HepG2 (cell line): ENCODE measurements around the gene DYDC2.

Experiments used
- ELF4 ChIP-seq: sonication (generic); formaldehyde crosslinking; IDR thresholded peaks from 2 replicates; pipeline ENCODE4 v1.5.0; 2020; ENCODE audit warnings: missing genetic modification reagents, mild to moderate bottlenecking, moderate library complexity, borderline replicate concordance
- SP4 ChIP-seq: sonication (generic); formaldehyde crosslinking; IDR thresholded peaks from 2 replicates; pipeline ENCODE4 v1.8.1; 2023; ENCODE audit warnings: mild to moderate bottlenecking, missing genetic modification reagents

GRCh38 chr10:80322158-80322557 is 34.4 kb upstream of the DYDC2 start:
- TF ChIP-seq ELF4, result no peak
- TF ChIP-seq SP4, result no peak
